Measurements from ENCODE around the gene TBC1D10A.

Gene TBC1D10A, protein sequence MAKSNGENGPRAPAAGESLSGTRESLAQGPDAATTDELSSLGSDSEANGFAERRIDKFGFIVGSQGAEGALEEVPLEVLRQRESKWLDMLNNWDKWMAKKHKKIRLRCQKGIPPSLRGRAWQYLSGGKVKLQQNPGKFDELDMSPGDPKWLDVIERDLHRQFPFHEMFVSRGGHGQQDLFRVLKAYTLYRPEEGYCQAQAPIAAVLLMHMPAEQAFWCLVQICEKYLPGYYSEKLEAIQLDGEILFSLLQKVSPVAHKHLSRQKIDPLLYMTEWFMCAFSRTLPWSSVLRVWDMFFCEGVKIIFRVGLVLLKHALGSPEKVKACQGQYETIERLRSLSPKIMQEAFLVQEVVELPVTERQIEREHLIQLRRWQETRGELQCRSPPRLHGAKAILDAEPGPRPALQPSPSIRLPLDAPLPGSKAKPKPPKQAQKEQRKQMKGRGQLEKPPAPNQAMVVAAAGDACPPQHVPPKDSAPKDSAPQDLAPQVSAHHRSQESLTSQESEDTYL

DNA sequence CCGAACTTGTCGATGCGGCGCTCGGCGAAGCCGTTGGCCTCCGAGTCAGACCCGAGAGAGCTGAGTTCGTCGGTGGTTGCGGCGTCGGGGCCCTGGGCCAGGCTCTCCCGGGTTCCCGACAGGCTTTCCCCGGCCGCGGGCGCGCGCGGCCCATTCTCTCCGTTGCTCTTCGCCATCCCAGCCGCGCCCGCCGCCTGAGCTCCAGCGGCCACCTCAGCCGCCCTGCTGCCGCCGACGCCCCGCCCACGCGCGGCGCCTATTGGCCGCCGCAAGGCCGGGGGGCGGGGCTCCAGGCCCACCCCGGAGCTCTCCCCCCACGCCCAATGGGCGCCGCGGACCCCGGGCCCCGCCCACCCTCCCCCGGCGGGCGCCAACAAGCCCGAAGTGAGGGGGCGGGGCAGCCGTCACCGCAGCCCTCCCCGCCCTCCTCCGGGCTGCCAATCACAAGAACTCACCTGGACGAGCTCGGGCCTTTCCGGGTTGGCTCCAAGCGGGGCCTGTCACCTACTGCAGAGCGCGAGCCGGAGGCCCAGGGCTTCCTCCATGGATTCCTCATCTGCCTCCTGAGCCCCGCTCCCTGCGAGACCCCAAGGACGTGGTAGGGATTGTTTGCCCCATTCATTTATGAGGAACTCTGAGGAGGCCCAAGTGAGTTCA is at the start of gene TBC1D10A:
TBC1D10A (minus strand) TSS at position 236 of the 657 bp plus-strand sequence; CDS start at position 176, 60 bp downstream.
- peak; percentile 91 for DNase-seq

DNA sequence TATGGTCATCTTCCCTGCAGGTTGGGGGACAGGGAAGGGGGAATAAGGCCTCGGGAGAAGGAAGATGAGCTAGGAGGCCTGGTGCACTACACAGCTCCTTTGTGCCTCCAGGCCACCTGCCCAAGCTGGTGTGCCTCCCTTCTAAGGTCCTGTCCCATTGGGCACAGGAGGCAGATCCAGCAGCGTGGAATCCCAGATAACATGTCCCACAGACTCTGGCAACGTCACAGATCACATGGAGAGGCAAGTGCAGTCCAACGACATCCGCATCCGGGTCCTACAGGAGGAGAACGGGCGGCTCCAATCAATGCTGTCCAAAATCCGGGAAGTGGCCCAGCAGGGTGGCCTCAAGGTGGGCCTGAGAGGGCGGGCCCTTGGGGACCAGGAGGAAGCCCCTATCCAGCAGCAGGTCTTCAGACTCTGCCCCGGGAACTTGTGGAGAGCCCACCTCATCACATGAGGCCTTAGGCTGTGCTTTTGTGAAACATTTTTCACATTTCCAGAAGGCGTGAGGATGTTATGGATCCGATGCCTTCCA is 48.6 kb upstream of the TBC1D10A start:
- DNase-seq: no peak

DNA sequence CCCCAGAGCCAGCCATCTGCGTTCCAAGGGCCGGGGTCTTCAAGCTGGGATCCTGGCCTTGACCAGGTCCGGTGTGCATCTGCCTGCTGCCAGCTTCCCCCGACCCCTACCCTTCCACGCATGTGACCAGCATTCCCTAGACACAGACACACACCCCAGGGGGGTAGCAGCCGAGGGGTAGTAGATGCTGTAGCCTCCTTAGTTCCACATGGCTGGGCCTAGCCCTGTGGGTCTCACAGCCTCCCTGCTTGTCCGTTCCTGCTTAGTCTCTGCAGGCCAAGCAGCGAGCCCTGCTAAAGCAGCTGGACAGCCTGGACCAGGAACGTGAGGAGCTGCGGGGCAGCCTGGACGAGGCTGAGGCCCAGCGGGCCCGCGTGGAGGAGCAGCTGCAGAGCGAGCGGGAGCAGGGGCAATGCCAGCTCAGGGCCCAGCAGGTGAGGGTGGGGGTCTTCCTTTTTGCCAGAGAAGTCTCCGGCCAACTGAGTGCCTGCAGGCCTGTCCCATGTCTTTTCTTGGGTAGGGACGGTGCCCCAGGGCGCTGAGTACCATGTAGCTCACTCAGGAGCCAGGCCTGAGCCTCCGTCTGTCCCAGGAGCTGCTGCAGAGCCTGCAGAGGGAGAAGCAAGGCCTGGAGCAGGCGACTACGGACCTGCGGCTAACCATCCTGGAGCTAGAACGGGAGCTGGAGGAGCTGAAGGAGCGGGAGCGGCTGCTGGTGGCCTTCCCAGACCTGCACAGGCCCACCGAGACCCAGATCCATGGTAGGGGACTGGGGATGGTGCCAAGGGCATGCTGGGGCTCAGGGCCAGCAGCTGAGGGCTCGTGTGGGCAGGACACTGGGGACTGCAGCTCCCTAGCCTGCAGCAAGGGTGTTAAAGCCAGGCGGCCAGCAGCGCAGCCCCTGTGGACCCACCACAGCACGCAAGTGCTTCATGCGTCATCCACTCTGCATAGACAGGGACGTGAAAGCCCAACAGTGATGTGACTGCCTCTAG is 46.9 kb upstream of the TBC1D10A start:
- DNase-seq: no peak

DNA sequence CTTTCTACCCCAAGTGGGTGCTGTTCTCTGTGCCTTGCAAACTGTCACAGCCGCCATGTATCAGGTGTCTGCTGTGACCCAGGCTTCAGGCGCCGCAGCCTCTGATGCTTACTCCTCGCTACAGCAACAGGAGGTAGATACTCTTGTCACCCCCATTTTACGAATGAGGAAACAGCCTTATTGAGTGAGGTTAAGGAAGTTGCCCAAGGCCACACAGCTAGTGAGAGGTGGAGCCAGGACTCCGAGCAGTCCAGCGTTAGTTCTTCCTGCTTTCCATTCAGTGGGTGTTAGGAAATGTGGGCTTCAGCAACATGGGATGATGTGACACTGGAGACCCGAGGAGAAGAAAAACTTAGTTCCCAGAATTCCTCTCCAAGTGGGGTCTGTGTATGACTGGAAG is 46.2 kb upstream of the TBC1D10A start:
- DNase-seq: no peak

DNA sequence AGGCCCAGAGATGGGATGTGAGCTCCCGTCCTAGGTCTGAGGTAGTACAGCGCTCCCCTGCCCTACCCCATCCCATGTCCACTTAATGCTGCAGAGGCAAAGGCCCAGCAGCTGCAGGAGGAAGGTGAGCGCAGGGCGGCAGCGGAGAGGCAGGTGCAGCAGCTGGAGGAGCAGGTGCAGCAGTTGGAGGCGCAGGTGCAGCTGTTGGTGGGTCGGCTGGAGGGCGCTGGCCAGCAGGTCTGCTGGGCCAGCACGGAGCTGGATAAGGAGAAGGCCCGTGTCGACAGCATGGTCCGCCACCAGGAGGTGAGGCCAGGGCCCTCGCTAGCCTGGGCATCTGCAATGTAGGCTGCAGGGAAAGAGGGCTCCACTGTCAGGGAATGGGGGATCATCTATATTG is 45.2 kb upstream of the TBC1D10A start:
- DNase-seq: no peak

DNA sequence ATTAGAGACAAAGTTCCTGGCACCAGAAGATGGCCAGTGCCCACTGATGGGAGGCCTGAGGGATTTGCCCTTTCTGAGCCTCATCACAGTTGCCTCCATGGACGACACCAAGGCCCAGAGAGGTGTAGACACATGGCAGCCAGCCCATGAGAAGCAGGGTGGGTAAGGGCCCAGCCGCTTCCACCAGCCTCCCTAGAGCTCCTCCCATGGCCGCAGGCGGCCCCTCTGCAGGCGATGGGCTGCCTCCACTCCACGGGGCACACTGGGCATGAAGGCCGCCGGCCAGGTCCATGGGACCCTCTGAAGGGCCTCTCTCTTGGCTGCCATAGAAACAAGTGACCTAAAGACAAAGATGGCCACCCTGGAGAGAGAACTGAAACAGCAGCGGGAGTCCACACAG is 44.6 kb upstream of the TBC1D10A start:
- DNase-seq: no peak

DNA sequence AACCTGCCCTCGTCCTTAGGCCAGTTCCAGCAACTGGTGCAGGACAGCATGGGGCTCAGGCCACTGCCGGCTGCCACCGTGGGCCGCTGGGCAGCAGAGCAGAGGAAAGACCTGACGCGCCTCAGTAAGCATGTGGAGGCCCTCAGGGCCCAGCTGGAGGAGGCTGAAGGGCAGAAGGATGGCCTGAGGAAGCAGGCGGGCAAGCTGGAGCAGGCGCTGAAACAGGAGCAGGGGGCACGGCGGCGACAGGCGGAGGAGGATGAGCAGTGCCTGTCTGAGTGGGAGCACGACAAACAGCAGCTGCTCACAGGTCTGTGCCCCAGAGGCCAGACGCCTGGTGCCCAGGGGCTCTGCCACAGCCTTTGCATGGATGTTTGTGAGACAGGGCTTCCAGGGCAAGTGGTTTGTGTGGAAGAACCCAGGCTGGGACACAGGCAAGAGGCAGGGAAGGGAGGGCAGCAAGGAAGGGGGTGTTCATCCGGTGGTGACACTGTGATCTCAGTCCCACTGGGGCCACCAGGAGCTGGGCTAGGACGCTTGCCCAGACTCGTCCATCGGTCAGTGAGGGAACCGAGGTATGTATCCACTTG is 44.0 kb upstream of the TBC1D10A start:
- DNase-seq: no peak

DNA sequence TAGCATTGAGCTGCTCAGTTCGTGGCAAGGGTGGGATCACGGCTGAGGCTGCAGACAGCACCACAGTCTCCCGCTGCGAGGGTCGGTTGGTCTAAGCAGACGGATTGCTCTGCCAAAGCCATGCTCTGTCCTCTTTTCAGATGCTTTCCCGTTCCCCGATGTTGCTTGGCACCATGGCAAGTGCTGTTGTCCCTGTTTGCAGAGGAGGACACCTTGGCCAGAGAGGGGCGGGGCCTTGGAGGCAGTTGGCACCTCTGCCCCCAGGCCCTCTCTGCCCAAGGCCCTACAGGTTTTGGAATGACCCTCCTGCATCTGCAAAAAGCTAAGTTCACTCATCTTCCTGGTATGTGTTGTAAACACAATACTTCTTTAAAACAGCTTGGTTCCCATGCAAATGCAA is 41.7 kb upstream of the TBC1D10A start:
- no peak for DNase-seq

DNA sequence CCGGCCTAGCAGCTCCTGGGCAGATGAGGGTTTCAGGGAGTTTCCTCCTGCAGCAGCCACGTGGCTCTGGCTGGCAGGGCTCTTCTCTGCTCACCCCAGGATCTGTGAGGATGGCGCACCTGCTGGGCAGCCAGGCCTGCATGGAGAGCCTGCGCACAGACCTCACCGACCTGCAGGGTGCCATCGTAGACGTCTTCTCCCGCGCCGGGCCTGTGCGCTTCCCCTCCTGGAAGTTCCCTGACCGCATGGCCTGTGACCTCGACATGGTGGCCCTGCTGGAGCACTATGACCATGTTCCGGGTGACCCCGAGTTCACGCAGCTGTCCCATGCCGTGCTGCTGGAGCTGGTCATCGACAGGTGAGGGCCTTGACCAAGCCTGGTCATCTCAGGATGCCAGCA is 39.1 kb upstream of the TBC1D10A start:
- no peak for DNase-seq

DNA sequence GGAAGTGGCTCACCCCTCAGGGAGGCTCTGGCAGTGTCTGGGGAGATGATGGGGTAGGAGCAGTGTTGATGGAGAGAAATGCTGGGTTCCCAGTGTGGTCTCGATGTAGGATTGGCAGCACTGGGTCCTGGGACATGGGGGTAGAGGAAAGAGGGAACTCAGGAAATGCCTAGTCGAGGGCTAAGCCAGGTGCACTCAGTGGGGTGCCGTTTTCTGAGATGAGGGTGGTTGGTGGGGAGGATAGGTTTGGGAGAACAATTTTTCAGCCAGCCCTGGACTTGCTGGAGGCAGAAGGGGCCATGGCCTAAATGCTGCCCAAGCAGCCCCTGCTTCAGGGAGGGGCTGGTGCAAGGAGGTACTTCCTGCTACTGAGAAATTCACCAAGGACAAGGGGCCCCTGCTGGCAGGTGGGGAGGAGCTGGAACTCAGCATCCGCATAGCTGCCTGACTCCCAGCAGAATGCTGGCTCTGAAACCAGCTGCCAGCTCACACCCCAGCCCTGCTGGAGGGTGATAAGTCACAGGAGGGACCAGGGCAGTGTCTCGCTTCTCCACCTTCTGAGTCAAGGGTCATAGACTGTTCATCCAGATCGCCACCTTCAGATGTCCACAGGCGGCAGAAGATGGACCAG is 36.0 kb upstream of the TBC1D10A start:
- DNase-seq: no peak

DNA sequence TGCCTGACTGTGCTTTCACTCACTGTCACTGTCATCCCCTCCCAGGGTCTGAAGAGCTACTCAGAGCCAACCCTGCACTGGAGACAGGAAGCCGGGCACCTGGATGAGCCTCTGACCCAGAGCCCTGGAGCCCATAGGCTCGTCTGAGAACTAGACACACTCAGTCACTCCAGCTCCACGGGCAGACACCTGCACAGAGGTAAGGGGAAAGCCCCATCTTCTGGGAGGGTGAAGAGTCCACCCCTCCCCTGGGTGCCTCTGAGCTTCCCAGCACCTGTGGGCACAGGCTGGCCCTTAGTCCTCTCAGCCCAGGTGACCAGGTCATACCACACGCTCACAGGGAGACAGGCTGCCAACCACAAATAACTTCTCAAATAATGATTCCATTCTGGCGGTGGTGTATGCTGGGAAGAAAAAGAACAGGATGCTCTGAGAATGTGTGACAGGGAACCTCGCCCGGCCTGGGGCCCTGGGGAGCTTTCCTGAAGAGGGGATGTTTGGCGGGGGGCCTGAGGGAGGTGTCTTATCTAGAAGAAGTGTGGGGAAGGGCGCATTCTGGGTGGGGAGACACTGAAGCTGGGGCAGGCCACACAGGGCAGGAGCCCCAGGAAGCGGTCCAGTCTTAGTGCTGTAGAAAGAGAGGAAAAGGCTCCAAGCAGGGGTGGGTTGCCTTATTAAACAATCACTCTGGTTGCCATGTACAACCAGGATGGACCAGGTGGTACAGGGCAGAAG is 35.3 kb upstream of the TBC1D10A start:
- no peak for DNase-seq

DNA sequence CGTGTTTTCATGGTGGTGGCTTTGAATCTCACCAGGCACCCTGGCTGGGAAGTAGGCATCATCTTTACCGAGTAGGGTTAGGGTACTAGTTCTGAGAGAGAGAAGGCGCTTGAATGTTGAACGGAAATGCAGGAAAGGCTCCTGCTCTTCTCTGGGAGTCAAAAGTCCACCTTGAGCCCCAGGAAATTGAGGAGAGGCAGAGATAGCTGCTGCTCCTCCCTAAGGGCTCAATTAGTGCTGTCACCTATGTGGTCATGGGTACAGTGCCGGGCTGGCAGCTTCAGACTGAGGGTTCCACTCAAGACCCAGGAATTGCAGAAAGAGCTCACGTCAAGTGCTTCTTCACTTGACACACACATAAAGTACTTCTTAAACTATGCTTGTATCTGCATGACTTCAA is 31.8 kb upstream of the TBC1D10A start:
- no peak for DNase-seq

DNA sequence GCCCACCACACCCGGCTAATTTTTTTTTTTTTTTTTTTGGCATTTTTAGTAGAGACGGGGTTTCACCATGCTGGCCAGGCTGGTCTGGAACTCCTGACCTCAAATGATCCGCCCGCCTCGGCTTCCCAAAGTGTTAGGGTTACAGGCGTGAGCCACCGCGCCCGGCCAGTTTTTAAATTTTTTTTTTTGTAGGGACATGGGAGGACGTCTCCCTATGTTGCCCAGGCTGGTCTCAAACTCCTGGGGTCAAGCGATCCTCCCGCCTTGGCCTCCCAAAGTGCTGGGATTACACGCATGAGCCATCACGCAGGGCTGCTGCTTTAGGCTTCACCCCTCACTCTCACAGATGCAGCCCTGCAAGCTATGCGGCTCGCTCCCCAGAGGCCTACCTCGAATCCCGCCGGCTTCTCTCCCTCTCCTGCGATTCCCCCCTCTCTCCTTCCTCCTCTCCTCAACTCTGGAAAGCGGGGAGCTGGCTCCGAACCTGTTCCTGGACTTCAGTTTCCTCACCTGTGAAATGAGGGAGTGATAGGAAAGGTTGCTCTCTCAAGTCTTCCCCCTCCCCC is 31.0 kb upstream of the TBC1D10A start:
- DNase-seq: no peak

DNA sequence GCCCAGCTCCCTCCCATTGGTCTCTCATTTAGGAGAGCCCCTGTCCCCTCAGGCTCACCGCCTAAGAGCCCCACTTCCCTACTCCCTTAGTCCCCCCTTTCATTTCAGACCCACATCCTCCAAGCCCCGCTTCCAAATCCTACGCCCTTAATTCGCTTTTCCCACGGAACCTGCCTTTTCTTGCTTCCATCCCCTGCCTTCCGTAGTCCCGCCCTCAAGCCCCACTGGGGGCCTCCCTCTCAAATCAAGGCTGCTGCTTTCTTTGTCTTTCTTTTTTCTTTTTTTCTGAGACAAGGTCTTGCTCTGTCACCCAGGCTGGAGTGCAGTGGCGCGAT is 30.5 kb upstream of the TBC1D10A start:
- no peak for DNase-seq

DNA sequence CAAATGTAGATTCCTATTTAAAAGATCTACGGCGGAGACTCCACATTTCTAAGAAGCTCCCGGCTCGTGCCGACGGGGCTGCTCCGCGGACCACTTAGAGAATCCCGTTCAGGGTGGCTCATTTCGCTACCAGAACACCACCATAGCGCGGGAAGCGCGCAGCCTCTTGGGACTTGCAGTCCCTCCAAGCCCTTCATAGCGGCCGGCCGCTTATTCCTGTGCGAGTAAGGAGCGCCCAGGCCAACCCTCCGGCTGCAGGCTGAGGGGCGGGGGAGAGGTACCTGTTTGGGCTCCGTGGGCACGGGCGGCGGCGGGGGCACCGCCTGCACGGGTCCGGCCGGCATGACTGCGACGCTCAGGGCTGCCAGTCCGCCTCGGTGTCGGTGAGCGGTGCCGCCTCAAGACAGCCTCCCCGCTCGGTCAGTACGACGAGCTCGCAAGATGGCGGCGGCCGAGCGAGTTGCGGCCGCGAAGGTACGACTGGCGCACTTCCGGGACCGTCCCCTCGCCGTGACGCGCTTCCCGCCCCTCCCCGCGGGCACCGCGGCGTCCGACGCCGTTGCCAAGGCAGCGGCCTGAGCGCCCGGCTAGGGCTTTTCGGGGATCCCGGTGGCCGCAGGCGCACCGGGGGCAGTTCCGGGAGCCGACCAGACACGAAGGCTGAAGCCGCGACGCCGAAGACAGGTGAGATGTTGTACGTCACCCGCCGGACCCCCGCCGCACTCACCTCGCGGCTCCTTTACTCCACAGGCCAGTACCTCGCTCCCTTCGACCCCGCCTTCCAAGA is 29.9 kb upstream of the TBC1D10A start, which contains the start of the genes CCDC157 and SF3A1:
CCDC157 (plus strand) TSS at position 559 of the 787 bp plus-strand sequence. CDS start 8,994 bp downstream, outside the sequence.
SF3A1 (minus strand) TSS at position 446 of the 787 bp plus-strand sequence; CDS start at position 344, 102 bp downstream.
- peak; percentile 72 for DNase-seq

DNA sequence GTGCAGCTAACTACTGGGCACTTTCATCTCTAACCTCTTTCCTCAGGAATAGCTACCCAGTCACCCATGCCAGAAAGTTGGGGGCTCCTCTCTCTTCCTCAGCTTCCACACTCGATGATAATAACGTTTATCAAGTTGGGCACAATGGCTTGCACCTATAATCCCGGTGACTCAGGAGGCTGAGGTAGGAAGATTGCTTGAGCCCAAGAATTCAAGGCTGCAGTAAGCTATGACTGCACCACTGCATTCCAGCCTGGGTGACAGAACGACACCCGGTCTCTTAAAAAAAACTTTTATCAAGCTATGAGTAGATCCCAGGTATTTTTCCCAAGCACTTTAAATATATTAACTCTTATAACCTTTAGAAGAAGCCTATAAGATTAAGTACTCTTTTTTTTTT is 27.9 kb upstream of the TBC1D10A start:
- DNase-seq: no peak

DNA sequence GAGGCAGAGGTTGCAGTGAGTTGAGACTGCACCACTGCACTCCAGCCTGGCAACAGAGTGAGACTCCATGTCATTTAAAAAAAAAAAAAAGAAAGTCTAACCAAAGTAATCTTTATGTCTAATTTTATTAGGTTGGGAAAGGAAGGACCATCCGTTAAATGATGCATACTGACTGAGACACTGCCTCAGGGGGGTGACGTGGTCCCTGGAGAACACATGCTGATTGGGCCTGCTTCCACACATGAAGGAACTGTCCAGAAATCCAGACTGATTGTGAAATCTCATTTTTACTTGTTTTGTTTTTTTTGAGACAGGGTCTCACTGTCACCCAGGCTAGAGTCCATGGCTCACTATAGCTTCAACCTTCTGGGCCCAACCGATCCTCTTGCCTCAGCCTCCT is 24.5 kb upstream of the TBC1D10A start:
- no peak for DNase-seq

DNA sequence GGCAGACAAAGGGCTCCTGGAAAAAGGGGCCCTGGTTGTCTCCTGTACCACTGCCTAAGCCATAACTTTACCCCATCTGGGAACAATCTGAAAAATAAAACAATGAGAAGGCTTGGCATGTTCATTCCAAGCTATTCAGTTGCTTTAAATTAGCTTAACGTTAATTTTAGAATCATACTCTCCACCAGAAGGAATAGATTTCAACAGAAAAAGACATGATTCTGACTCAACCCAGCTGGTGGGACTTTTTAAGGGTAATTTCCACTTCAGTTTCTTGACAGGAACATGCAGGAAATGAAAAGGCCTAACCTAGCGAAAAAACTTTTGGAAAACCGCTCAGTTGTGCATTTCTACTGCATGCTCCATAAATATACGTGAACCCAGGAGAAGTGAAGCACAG is 22.1 kb upstream of the TBC1D10A start:
- DNase-seq: no peak

DNA sequence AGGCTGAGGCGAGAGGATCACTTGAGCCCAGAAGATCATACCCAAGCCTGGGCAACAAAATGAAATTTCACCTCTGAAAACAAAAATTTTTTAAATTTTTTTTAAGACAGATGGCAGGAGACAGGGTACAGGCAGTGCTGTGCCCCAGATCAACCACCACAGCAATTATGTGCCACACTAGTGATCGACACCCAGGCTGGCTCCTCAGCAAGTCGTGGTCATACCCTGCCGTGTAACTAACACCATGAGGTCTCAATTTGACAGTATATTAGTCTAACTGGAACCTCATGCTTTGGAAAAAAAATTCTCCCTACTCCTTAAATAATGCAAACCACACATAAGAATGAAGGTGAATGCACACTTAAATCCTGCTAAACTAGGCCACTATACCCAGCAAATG is 21.7 kb upstream of the TBC1D10A start:
- DNase-seq: no peak

Data from activated T-cell treated with anti-CD3 and anti-CD28 coated beads for 4 hours (primary cell).